ENCODE data around the gene TUBA1C.
"Not testable (repeated sequence)": the region's sequence is repeated elsewhere in the genome, so short reads cannot be mapped to it uniquely, and the experiment has no call there.

DNA sequence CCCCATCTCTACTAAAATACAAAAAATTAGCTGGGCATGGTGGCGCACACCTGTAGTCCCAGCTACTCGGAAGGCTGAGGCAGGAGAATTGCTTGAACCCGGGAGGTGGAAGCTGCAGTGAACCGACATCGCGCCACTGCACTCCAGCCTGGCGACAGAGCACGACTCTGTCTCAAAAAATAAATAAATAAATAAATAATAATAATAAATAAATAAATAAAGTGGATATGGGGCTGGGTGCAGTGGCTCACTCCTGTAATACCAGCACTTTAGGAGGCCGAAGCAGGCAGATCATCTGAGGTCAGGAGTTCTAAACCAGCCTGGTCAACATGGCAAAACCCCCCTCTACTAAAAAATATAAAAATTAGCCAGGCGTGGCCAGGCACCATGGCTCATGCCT, 52.2 kb downstream of the TUBA1C start:
- TF ChIP-seq, protein P1, sequence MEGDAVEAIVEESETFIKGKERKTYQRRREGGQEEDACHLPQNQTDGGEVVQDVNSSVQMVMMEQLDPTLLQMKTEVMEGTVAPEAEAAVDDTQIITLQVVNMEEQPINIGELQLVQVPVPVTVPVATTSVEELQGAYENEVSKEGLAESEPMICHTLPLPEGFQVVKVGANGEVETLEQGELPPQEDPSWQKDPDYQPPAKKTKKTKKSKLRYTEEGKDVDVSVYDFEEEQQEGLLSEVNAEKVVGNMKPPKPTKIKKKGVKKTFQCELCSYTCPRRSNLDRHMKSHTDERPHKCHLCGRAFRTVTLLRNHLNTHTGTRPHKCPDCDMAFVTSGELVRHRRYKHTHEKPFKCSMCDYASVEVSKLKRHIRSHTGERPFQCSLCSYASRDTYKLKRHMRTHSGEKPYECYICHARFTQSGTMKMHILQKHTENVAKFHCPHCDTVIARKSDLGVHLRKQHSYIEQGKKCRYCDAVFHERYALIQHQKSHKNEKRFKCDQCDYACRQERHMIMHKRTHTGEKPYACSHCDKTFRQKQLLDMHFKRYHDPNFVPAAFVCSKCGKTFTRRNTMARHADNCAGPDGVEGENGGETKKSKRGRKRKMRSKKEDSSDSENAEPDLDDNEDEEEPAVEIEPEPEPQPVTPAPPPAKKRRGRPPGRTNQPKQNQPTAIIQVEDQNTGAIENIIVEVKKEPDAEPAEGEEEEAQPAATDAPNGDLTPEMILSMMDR (IDR thresholded peaks at IDR 0.05; ENCODE audit: control extremely low read depth in 1 of 3, insufficient read depth in 1 of 3, low read depth in 1 of 3, low read length in 3 of 3): not testable (repeated sequence)
- TF ChIP-seq RBBP5 (IDR thresholded peaks at IDR 0.05; ENCODE audit: borderline replicate concordance, low read depth, low read length); RAD21 (IDR thresholded peaks at IDR 0.05 in 1 of 2, conservative IDR thresholded peaks at IDR 0.05 in 1 of 2; ENCODE audit: low read depth in 2 of 2, low read length in 2 of 2); CHD1 (IDR thresholded peaks at IDR 0.05; ENCODE audit: low read depth, low read length); ATF2 (IDR thresholded peaks at IDR 0.05; ENCODE audit: low read length); EZH2 (IDR thresholded peaks at IDR 0.05; ENCODE audit: low read depth, low read length, severe bottlenecking); JUND (IDR thresholded peaks at IDR 0.05; ENCODE audit: low read length); JUN (IDR thresholded peaks at IDR 0.05; ENCODE audit: low read depth, low read length); CEBPB (IDR thresholded peaks at IDR 0.05; ENCODE audit: low read depth, low read length); TCF12 (IDR thresholded peaks at IDR 0.05; ENCODE audit: low read depth, low read length): not testable (repeated sequence)

Measured in H1 (cell line).